Ovary (tissue), 9 donors: ENCODE results near the gene CCNE1. TPM values are rescaled to one million over a fixed set of nuclear protein-coding genes. Genes with fewer than 3 reads are reported as not detected.

Experiments
- DNase-seq, 5 donors: peaks; one replicate each; pipeline ENCODE4 v3.0.0-alpha.2; 2019 to 2020
- H3K27ac ChIP-seq, 2 donors: fragments of 200-600 bp; one replicate each; pipeline versions ENCODE4 v1.5.1 to v1.8.0; 2019 to 2022
- H3K27me3 ChIP-seq: fragments of 200-600 bp; one replicate; pipeline ENCODE4 v1.8.0; 2022
- H3K36me3 ChIP-seq: fragments of 200-600 bp; sonication (generic); one replicate; pipeline ENCODE4 v1.5.1; 2019
- H3K4me1 ChIP-seq: one replicate; pipeline ENCODE4 v1.8.1; 2013; ENCODE audit warnings: mild to moderate bottlenecking, moderate library complexity; ENCODE audit not compliant: insufficient read depth
- H3K4me3 ChIP-seq: fragments of 200-600 bp; sonication (generic); one replicate; pipeline ENCODE4 v1.5.1; 2017
- H3K9me3 ChIP-seq, 2 donors: fragments of 200-600 bp in 1 of 2; sonication (generic) in 1 of 2; one replicate each; pipeline versions ENCODE4 v1.5.1 to v1.8.1; 2013 to 2019; ENCODE audit warnings: mild to moderate bottlenecking in 1 of 2, moderate library complexity in 1 of 2
- CTCF ChIP-seq, 3 donors: fragments of 450-650 bp in 2 of 3; fragments of 200-600 bp in 1 of 3; IDR thresholded peaks; one replicate each; pipeline versions ENCODE4 v1.5.1 to v1.8.0; 2016 to 2022; ENCODE audit warnings: antibody characterized with exemption in 3 of 3, mild to moderate bottlenecking in 1 of 3
- EP300 ChIP-seq: sonication (generic); formaldehyde crosslinking; IDR thresholded peaks from one replicate; pipeline ENCODE4 v1.6.1; 2017; ENCODE audit warnings: antibody characterized with exemption
- POLR2A ChIP-seq: fragments of 450-650 bp; IDR thresholded peaks from one replicate; pipeline ENCODE4 v1.6.1; 2017; ENCODE audit warnings: antibody characterized with exemption, mild to moderate bottlenecking, moderate library complexity
- WGBS, 3 donors: extraction: QIAGEN DNeasy Blood & Tissue Kit in 1 of 3; methylation state at CpG; one replicate each; pipeline versions ENCODE4 v1.1.5 to v1.1.7; 2013 to 2017; 5-methylcytosine and 5-hydroxymethylcytosine counted together
- intact Hi-C, 4 donors: fragments of 100-400 bp; cut with DNase I; formaldehyde crosslinking; loops; one replicate each; pipeline versions ENCODE4 v1.11.0 to v1.15.1; 2022 to 2023
- polyA plus RNA-seq, 2 donors: library from polyadenylated mRNA; stranded (reverse); fragments of 200-250 nt in 1 of 2; fragments of 350-450 nt in 1 of 2; fragmentation: Illumina TruSeq in 1 of 2; extraction: RNeasy Lipid Tissue Mini Kit (QIAGEN cat#74804) in 1 of 2; gene quantifications; one replicate each; pipeline ENCODE4 v1.2.3, GENCODE V29; 2013 to 2014
- total RNA-seq, 7 donors: library from RNA; depleted of rRNA in 2 of 7; stranded (reverse); fragments of >200 nt in 2 of 7; fragmentation: NEBNext Ultra II Directional in 3 of 7; extraction: Animal tissue kit (Norgen Biotek cat#: 25700) in 3 of 7; gene quantifications; one replicate each; pipeline versions ENCODE4 v1.1.0 to v1.2.4, GENCODE V29; 2016 to 2023
- donor health status: DM: no; HTN: no; CAD: no; lungs with moderate emphysema.
- donor health status: DM: no; HTN: no; CAD: no.
- donor health status: Bipolar disorder and iron deficiency.
- donor health status: DM: yes; HTN: yes; CAD: no.
- donor health status: DM: no; HTN: no; CAD: no.
- donor health status: DM: yes; HTN: yes; CAD: no.

The CCNE1 gene
- total and polyA plus RNA-seq, 9 donors, result 0.36 to 2.7 (median 0.98) TPM

- no peak for TF ChIP-seq POLR2A
- TF ChIP-seq EP300, result no peak
- no peak for TF ChIP-seq CTCF (IDR thresholded peaks at IDR 0.05)
- Histone ChIP-seq H3K4me3 (no peak overlapping the region), H3K9me3 (no peaks in the 10 kb centered on the region), H3K4me1 (peaks cover 5% of the 10 kb centered on the region), H3K27me3 (no peaks in the 10 kb centered on the region), H3K27ac (no peak overlapping the region), H3K36me3 (no peaks in the 10 kb centered on the region)
- 30 to 42% (median 33%) methylated on average over 22 of the region's 22 CpGs for WGBS, 3 donors
- DNase-seq, result peak in 1 of 5 donors; percentile 15
- intact Hi-C loops, result no loop called here
Observed at GRCh38 chr19:29840066-29840950, 28.5 kb downstream of the CCNE1 start.

- peak in 1 of 5 donors; percentile 21 for DNase-seq
- no peaks in the 10 kb centered on the region for H3K27me3 ChIP-seq
- TF ChIP-seq CTCF (IDR thresholded peaks at IDR 0.05) (no peak), POLR2A (no peak), EP300 (no peak)
- peaks cover 7% of the 10 kb centered on the region for H3K4me1 ChIP-seq
- no peak overlapping the region for H3K4me3 ChIP-seq
- 79 to 86% (median 85%) methylated on average over 3 of the region's 3 CpGs for WGBS, 3 donors
- no peaks in the 10 kb centered on the region for H3K9me3 ChIP-seq
- intact Hi-C loops, result no loop called here
- H3K27ac ChIP-seq, result no peak overlapping the region
- H3K36me3 ChIP-seq, result no peaks in the 10 kb centered on the region
Observed at GRCh38 chr19:29841209-29841558, 29.4 kb downstream of the CCNE1 start.

DNA sequence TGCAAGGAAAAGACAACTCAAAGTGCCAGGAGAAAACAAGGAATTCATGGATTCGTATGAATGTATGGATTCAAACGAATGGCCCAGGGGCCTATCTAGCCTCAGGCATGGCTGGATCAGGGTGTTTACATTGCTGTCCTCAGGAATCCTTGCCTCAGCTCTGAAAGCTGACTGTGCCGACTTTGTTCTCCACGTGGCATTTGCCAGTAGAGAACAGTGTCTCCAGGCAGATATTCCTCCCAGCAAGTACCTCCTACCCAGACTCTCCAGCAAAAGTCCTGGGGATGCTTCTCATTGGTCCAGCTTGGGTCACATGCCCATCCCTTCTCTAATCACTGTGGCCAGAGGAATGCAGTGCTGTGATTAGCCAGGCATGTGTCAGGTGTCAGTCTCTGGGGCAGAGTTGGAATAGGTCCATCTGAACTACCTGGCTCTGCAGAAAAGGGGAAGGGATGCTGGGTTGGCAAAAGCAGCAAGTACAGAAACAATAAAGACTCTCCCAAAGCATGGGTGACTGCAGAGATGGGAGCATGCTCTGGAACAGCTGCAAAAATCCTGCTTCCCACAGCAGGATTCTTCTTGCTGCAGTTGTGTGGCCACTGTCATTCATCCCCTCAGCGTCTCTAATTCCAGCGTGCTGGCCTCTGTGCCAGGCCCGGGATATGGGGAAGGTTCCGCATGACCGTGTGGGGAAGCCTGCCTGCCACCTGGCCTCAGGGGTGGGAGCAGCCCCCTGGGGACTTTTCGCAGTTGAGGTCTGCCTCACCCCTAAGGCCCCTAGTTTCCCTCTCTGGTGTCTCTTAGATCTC lies 30.0 kb downstream of the CCNE1 start:
- H3K27me3 ChIP-seq, result no peaks in the 10 kb centered on the region
- intact Hi-C loops, result no loop called here
- H3K4me1 ChIP-seq, result peaks cover 7% of the 10 kb centered on the region
- no peak for TF ChIP-seq POLR2A
- no peak for TF ChIP-seq EP300
- TF ChIP-seq CTCF (IDR thresholded peaks at IDR 0.05), result no peak
- WGBS, 3 donors, result 76 to 79% (median 77%) methylated on average over 10 of the region's 10 CpGs
- no peak overlapping the region for H3K27ac ChIP-seq
- no peaks in the 10 kb centered on the region for H3K9me3 ChIP-seq
- DNase-seq, result peak in 1 of 5 donors; percentile 23
- no peak overlapping the region for H3K4me3 ChIP-seq
- H3K36me3 ChIP-seq, result no peaks in the 10 kb centered on the region

DNA sequence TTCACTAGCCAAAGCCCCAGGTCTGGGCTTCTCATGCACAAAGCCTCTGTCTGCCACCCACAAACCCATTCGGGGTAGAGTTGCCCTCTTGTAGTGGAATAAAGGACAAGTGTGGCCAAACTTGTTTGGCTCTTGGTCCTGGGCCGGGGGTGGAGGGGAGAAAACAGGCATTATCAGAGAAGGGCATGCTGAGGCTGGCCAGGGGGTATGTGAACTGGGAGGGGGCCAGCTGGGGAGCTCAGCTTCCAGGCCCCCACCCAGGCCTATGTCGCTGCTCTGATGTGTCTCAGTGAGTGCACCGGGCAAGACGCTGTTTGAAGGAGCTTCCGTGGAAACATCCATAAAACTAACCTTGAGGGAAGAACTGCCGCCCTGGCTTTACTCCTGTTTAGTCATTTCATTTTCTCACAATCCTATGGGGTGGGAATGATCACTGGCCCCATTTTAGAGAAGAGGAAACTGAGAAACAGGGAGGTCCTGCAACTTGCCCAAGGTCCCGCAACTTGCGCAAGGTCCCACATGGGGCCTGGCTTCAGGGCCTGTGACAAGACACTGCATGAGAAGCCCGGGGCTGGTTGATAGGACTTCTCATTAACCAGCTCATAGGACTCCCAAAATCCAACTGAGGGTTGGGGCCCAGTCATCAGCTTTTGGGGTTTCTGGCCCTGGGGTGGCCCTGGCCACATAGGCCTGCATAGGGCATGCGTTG lies 30.8 kb downstream of the CCNE1 start:
- WGBS, 3 donors, result 78 to 84% (median 82%) methylated on average over 11 of the region's 11 CpGs
- DNase-seq, result peak in 1 of 5 donors; percentile 33
- H3K4me3 ChIP-seq, result no peak overlapping the region
- TF ChIP-seq EP300 (no peak), POLR2A (no peak), CTCF (IDR thresholded peaks at IDR 0.05) (no peak)
- no peaks in the 10 kb centered on the region for H3K27me3 ChIP-seq
- peaks cover 7% of the 10 kb centered on the region for H3K4me1 ChIP-seq
- H3K27ac ChIP-seq, result no peak overlapping the region
- H3K9me3 ChIP-seq, result no peaks in the 10 kb centered on the region
- intact Hi-C loops, result no loop called here
- H3K36me3 ChIP-seq, result no peaks in the 10 kb centered on the region
